Aorta (tissue), 4 donors: ENCODE data around the gene DENND1B. TPM values are rescaled to one million over a fixed set of nuclear protein-coding genes. Genes with fewer than 3 reads are reported as not detected.

Experiments used
- polyA plus RNA-seq, 2 donors: library from polyadenylated mRNA; stranded (reverse); fragments of 200-250 nt; gene quantifications; one replicate each; pipeline ENCODE4 v1.2.3, GENCODE V29; 2013
- total RNA-seq, 2 donors: library from RNA; stranded (reverse); fragmentation: NEBNext Ultra II Directional; extraction: Animal tissue kit (Norgen Biotek cat#: 25700); gene quantifications; one replicate each; pipeline ENCODE4 v1.2.1, GENCODE V29; 2021
- donor health status: healthy with polysubstance abuse.
- donor health status: Bipolar disorder and iron deficiency.
- donor health status: DM: no; HTN: no; CAD: no.
- donor health status: DM: yes; HTN: yes; CAD: no.

Gene DENND1B
- total and polyA plus RNA-seq, 4 donors: 1.5 to 20.5 (median 7.9) TPM

Other genes starting within 250 kb of the DENND1B start
- gene C1orf53, start 127.2 kb upstream of the DENND1B start, total RNA-seq: under 1 TPM in 1 of 2 donors, not detected in 1; 0.81 TPM
- gene C1orf53, start 127.2 kb upstream of the DENND1B start, polyA plus RNA-seq: 1 to 10 TPM in 1 of 2 donors, not detected in 1; 4.6 TPM
- gene LHX9, start 141.9 kb upstream of the DENND1B start, total RNA-seq: 1 to 10 TPM in 1 of 2 donors, under 1 TPM in 1; 0.68 to 1.2 TPM
- under 1 TPM in 1 of 2 donors, not detected in 1; 0.13 TPM for gene LHX9, start 141.9 kb upstream of the DENND1B start, polyA plus RNA-seq